WTC11 (cell line): Measurements from ENCODE around the gene TUBE1. TPM values are rescaled to one million over a fixed set of nuclear protein-coding genes. Genes with fewer than 3 reads are reported as not detected.

Source experiments
- ATAC-seq: fragments of 200-7000 bp; cut with Tn5 transposase; 2 replicates; pipeline ENCODE4 v1.10.0; 2021; ENCODE audit warnings: mild to moderate bottlenecking, moderate library complexity
- CTCF ChIA-PET: fragments of 300-600 bp; sonication (Branson Sonifier 250); formaldehyde crosslinking; loops from one replicate; lab custom pipeline; 2021; ENCODE audit warnings: antibody characterized with exemption; lab: Charles Lee
- POLR2A ChIA-PET: fragments of 350-600 bp; sonication (Branson Sonifier 250); formaldehyde crosslinking; loops from one replicate; lab custom pipeline; 2021; ENCODE audit warnings: antibody characterized with exemption; lab: Charles Lee
- DNase-seq: peaks from one replicate; pipeline ENCODE4 v3.0.0; 2021; ENCODE audit warnings: low spot score
- H3K27ac Mint-ChIP-seq: 2 replicates; pipeline ENCODE4 v1.8.0; 2021; ENCODE audit warnings: mixed read lengths
- H3K27me3 Mint-ChIP-seq: 2 replicates; pipeline ENCODE4 v1.8.0; 2021; ENCODE audit warnings: low read depth, mild to moderate bottlenecking, moderate library complexity, mixed read lengths
- H3K36me3 Mint-ChIP-seq: 2 replicates; pipeline ENCODE4 v1.8.0; 2021; ENCODE audit warnings: mixed read lengths
- H3K4me1 Mint-ChIP-seq: 2 replicates; pipeline ENCODE4 v1.8.0; 2022; ENCODE audit warnings: mixed read lengths
- H3K4me3 Mint-ChIP-seq: 2 replicates; pipeline ENCODE4 v1.8.0; 2021; ENCODE audit warnings: mild to moderate bottlenecking, moderate library complexity, mixed read lengths
- H3K9me3 Mint-ChIP-seq: 2 replicates; pipeline ENCODE4 v1.8.0; 2021; ENCODE audit warnings: mixed read lengths
- ATF6 ChIP-seq: sonication (generic); formaldehyde crosslinking; IDR thresholded peaks from 2 replicates; pipeline ENCODE4 v1.8.1; 2023; ENCODE audit warnings: mild to moderate bottlenecking, missing genetic modification reagents
- ETV6 ChIP-seq: sonication (generic); formaldehyde crosslinking; IDR thresholded peaks from 2 replicates; pipeline ENCODE4 v1.8.1; 2022; ENCODE audit warnings: mild to moderate bottlenecking, missing genetic modification reagents
- GRHL2 ChIP-seq: fragments of 250-450 bp; sonication (Bioruptor Pico); IDR thresholded peaks from 2 replicates; pipeline ENCODE4 v1.8.0; 2022; ENCODE audit warnings: mild to moderate bottlenecking, moderate library complexity; ENCODE audit not compliant: insufficient replicate concordance, severe bottlenecking
- GTF2I ChIP-seq: fragments of 250-450 bp; sonication (Bioruptor Pico); conservative IDR thresholded peaks from 2 replicates; pipeline ENCODE4 v1.4.0; 2021; ENCODE audit warnings: mild to moderate bottlenecking
- MYBL2 ChIP-seq: sonication (generic); formaldehyde crosslinking; IDR thresholded peaks from 2 replicates; pipeline ENCODE4 v1.8.1; 2023; ENCODE audit warnings: mild to moderate bottlenecking, moderate library complexity, missing genetic modification reagents
- NR3C1 ChIP-seq: sonication (generic); formaldehyde crosslinking; conservative IDR thresholded peaks from 2 replicates; pipeline ENCODE4 v1.8.1; 2023; ENCODE audit warnings: low read depth, mild to moderate bottlenecking, missing genetic modification reagents
- OVOL2 ChIP-seq: fragments of 250-450 bp; sonication (Bioruptor Pico); IDR thresholded peaks from 2 replicates; pipeline ENCODE4 v1.9.0; 2021; ENCODE audit warnings: mild to moderate bottlenecking, borderline replicate concordance
- PRRX2 ChIP-seq: fragments of 250-450 bp; sonication (Bioruptor Pico); IDR thresholded peaks from 2 replicates; pipeline ENCODE4 v1.8.0; 2021; ENCODE audit warnings: mild to moderate bottlenecking
- TEAD1 ChIP-seq: sonication (generic); formaldehyde crosslinking; IDR thresholded peaks from 2 replicates; pipeline ENCODE4 v1.8.0; 2022; ENCODE audit warnings: mild to moderate bottlenecking, missing genetic modification reagents
- USF2 ChIP-seq: sonication (generic); formaldehyde crosslinking; IDR thresholded peaks from 2 replicates; pipeline ENCODE4 v1.8.1; 2023; ENCODE audit warnings: mild to moderate bottlenecking, missing genetic modification reagents, moderate library complexity
- ZBTB43 ChIP-seq: sonication (generic); formaldehyde crosslinking; IDR thresholded peaks from 2 replicates; pipeline ENCODE4 v1.8.1; 2023; ENCODE audit warnings: mild to moderate bottlenecking, missing genetic modification reagents
- ZNF138 ChIP-seq: sonication (generic); formaldehyde crosslinking; conservative IDR thresholded peaks from 2 replicates; pipeline ENCODE4 v1.8.1; 2022; ENCODE audit warnings: mild to moderate bottlenecking, moderate library complexity, missing genetic modification reagents
- ZNF232 ChIP-seq: sonication (generic); formaldehyde crosslinking; IDR thresholded peaks from 2 replicates; pipeline ENCODE4 v1.8.0; 2022; ENCODE audit warnings: mild to moderate bottlenecking, missing genetic modification reagents
- ZNF416 ChIP-seq: fragments of 250-450 bp; sonication (Bioruptor Pico); IDR thresholded peaks from 2 replicates; pipeline ENCODE4 v1.9.0; 2021; ENCODE audit warnings: mild to moderate bottlenecking, inconsistent platforms
- ZNF425 ChIP-seq: fragments of 250-450 bp; sonication (Bioruptor Pico); conservative IDR thresholded peaks from 2 replicates; pipeline ENCODE4 v1.9.0; 2021; ENCODE audit warnings: mild to moderate bottlenecking
- ZNF671 ChIP-seq: fragments of 250-450 bp; sonication (Bioruptor Pico); IDR thresholded peaks from 2 replicates; pipeline ENCODE4 v1.8.0; 2021; ENCODE audit warnings: mild to moderate bottlenecking
- total RNA-seq: library from RNA; stranded (reverse); gene quantifications from 3 replicates; pipeline ENCODE4 v1.2.3, GENCODE V29; 2021
- TF ChIP-seq, protein P1 (sequence below): fragments of 250-450 bp; sonication (Bioruptor Pico); IDR thresholded peaks from 2 replicates; pipeline ENCODE4 v1.8.0; 2021; ENCODE audit warnings: mild to moderate bottlenecking
- TF ChIP-seq, protein P2 (sequence below): sonication (generic); formaldehyde crosslinking; IDR thresholded peaks from 2 replicates; pipeline ENCODE4 v1.8.0; 2022; ENCODE audit warnings: mild to moderate bottlenecking, missing genetic modification reagents
- TF ChIP-seq, protein P3 (sequence below): fragments of 250-450 bp; sonication (Bioruptor Pico); IDR thresholded peaks from 2 replicates; pipeline ENCODE4 v1.9.0; 2021; ENCODE audit warnings: moderate library complexity, mild to moderate bottlenecking, inconsistent platforms, borderline replicate concordance
- TF ChIP-seq, protein P4 (sequence below): fragments of 250-450 bp; sonication (Bioruptor Pico); IDR thresholded peaks from 2 replicates; pipeline ENCODE4 v1.9.0; 2021; ENCODE audit warnings: mild to moderate bottlenecking

Gene TUBE1
- total RNA-seq, 1 experiment from 2014 or later = 16.9 TPM

GRCh38 chr6:112085286-112086065 is 1.8 kb downstream of the TUBE1 start (continued):
- TF ChIP-seq ZNF425 (CRISPR knock-in tag) (no peak), GRHL2 (CRISPR knock-in tag) (no peak), MYBL2 (CRISPR knock-in tag) (no peak)

GRCh38 chr6:112081569-112081968 is 5.7 kb downstream of the TUBE1 start:
- Mint-ChIP-seq H3K27me3 (no peaks in the 10 kb centered on the region), H3K4me3 (no peak overlapping the region), H3K4me1 (peaks cover 2% of the 10 kb centered on the region; the same call in 1 of the 2 replicates), H3K27ac (no peak overlapping the region), H3K36me3 (peaks cover 8% of the 10 kb centered on the region), H3K9me3 (no peaks in the 10 kb centered on the region)
- POLR2A ChIA-PET = no interaction called here
- no peak for TF ChIP-seq ETV6 (CRISPR knock-in tag)
- TF ChIP-seq, protein P1, sequence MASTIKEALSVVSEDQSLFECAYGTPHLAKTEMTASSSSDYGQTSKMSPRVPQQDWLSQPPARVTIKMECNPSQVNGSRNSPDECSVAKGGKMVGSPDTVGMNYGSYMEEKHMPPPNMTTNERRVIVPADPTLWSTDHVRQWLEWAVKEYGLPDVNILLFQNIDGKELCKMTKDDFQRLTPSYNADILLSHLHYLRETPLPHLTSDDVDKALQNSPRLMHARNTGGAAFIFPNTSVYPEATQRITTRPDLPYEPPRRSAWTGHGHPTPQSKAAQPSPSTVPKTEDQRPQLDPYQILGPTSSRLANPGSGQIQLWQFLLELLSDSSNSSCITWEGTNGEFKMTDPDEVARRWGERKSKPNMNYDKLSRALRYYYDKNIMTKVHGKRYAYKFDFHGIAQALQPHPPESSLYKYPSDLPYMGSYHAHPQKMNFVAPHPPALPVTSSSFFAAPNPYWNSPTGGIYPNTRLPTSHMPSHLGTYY (CRISPR knock-in tag) = no peak
- TF ChIP-seq USF2 (CRISPR knock-in tag) = no peak
- TF ChIP-seq NR3C1 (CRISPR knock-in tag) = no peak
- no peak for TF ChIP-seq ZNF138
- no peak for TF ChIP-seq ZNF416 (CRISPR knock-in tag)
- no peak for TF ChIP-seq GRHL2 (CRISPR knock-in tag)
- DNase-seq = no peak
- CTCF ChIA-PET = interaction anchor here (0.8 kb wide), 1 partner anchor 64 kb away, joined by 3 read pairs; no protein-coding TSS in a partner anchor
- no peak for ATAC-seq

- CTCF ChIA-PET = no interaction called here
- DNase-seq (no peak), ATAC-seq (no peak)
- no peaks in the 10 kb centered on the region for H3K27me3 Mint-ChIP-seq
- H3K36me3 Mint-ChIP-seq = peaks cover 5% of the 10 kb centered on the region
- H3K27ac Mint-ChIP-seq = no peak overlapping the region
- no peak overlapping the region for H3K4me3 Mint-ChIP-seq
- no peaks in the 10 kb centered on the region for H3K9me3 Mint-ChIP-seq
- POLR2A ChIA-PET = no interaction called here
- no peaks in the 10 kb centered on the region for H3K4me1 Mint-ChIP-seq
- TF ChIP-seq ZNF232 (no peak), OVOL2 (no peak), GTF2I (CRISPR knock-in tag) (no peak), TEAD1 (CRISPR knock-in tag) (no peak), PRRX2 (CRISPR knock-in tag) (no peak), ZBTB43 (CRISPR knock-in tag) (no peak), ZNF671 (CRISPR knock-in tag) (no peak), ATF6 (CRISPR knock-in tag) (no peak)
- TF ChIP-seq, protein P2, sequence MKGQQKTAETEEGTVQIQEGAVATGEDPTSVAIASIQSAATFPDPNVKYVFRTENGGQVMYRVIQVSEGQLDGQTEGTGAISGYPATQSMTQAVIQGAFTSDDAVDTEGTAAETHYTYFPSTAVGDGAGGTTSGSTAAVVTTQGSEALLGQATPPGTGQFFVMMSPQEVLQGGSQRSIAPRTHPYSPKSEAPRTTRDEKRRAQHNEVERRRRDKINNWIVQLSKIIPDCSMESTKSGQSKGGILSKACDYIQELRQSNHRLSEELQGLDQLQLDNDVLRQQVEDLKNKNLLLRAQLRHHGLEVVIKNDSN (CRISPR knock-in tag) = no peak
- TF ChIP-seq, protein P3, sequence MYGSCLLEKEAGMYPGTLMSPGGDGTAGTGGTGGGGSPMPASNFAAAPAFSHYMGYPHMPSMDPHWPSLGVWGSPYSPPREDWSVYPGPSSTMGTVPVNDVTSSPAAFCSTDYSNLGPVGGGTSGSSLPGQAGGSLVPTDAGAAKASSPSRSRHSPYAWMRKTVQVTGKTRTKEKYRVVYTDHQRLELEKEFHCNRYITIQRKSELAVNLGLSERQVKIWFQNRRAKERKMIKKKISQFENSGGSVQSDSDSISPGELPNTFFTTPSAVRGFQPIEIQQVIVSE (CRISPR knock-in tag) = no peak
- TF ChIP-seq, protein P4, sequence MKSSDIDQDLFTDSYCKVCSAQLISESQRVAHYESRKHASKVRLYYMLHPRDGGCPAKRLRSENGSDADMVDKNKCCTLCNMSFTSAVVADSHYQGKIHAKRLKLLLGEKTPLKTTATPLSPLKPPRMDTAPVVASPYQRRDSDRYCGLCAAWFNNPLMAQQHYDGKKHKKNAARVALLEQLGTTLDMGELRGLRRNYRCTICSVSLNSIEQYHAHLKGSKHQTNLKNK (CRISPR knock-in tag) = no peak
Measured at GRCh38 chr6:112066606-112067005, 20.7 kb downstream of the TUBE1 start.
